Hepatic stellate cell (primary cell): ENCODE data around the gene SYT1.

ENCODE experiments used
- DNase-seq: peaks from one replicate; pipeline ENCODE4 v3.0.0; 2011; ENCODE audit warnings: low spot score

The SYT1 gene

GRCh38 chr12:79057540-79057939, 193.0 kb downstream of the SYT1 start:
- DNase-seq: no peak

DNA sequence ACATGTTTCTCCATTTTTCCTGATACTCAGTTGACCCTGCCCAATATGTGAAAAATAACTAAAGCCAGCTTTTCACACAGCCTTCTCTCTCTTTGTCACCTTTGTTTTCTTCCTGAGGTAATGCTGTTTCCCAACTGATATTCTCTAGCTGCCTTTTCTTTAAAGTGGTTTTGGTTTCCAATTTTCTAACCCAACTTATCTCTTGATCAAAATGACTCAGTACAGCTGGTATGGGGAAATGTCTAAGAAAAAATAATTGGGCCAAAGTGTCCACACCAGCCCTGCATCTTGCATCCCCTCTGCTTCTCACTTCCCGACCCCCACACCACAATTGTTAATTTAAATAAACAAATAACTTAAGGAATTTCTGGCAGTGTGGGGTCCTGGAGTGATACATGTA, 193.8 kb downstream of the SYT1 start:
- DNase-seq: peak; percentile 3

DNA sequence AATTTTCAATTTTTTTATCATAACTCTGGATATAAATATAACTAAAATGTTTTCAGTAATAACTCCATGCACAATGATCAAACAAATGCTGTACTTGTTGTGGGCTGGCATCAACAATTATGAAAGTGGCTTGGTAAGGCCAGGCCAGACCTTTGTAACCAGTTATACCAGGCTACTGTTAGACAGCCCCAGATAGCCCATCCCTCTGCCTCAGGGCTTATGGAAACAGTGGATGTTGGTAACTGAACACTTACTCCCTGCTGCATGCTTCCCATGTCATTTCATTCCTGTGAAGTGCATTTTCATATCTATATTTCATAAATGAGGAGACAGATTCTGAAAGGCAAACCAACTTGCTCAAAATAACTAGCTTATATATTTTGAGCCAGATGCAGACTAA, 195.0 kb downstream of the SYT1 start:
- DNase-seq: no peak

DNA sequence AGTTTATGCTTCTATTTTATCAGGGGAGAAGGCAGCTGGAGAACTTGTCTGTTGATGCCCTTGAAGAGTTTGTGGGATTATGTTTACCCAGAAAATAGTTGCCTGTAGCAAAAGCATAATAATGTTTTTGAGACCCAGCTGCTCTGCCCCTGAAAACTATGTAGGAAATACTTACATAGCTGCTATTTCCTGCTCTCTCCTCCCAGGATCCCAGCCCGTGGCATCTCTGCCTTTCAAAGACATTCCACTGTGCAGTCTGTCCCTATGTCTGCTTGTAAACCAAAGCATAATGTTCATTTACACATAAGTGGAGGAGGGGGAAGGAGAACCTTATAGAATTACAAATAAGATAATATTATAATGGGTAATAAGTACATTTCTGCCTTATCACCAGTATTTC, 198.7 kb downstream of the SYT1 start:
- DNase-seq: peak; percentile 2

GRCh38 chr12:79067977-79068376, 203.4 kb downstream of the SYT1 start:
- no peak for DNase-seq

DNA sequence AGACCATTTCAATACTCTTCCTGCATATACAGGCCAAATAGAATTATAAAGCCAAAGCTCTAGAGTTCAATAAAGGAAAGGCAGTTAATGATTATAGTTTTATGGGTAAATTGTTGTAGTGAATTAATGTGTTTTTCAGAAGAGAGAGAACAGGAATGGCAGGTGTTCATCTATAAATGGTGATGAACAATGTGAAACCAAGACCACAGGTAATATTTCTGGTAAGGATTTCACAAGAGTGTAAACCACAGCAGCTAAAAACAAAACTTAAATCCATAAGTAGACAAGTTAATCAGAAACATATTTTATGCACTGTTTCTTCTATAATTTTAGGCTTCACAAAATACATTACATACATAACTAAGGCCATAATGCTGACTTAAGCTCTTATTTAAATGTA, 204.4 kb downstream of the SYT1 start:
- DNase-seq: no peak

- no peak for DNase-seq
Measured at GRCh38 chr12:79071498-79071897, 206.9 kb downstream of the SYT1 start.

GRCh38 chr12:79073506-79073905, 208.9 kb downstream of the SYT1 start:
- DNase-seq: no peak

DNA sequence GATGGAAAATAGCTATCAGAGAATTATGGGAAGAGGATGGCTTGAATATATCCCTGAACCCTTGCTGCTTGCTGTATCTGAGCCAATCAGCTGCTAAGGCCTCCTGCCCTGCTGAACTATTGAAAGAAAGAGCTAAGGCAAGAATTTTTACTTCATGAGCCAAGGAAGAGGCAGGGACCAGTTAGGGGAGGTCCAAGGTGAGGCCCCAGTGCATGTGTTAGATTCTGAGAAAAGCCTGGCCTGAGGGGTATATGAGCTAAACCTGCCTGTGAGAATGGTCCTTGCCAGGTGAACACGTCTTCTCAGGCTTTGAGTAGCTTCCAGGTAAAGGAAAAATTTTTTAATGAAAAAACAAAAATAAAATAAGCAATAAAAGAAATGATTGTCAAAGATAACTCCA, 218.0 kb downstream of the SYT1 start:
- no peak for DNase-seq

DNA sequence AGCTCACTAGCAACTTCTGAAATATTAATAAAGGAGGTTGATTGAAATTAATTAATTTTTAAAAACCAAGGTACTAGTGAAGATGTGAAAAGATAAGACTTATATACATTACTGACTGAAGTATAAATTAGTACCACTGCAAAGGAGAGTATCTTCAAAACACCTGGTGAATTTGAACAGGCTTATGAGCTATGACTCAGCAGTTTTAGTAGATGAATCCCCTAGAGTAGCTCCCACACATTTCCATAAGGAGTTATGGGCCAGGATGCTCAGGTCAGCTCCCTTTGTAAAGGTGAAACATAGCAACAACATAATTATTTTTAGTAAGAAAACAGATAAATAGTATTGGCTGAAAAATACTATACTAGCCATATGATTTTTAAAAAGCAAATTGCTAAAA, 218.6 kb downstream of the SYT1 start:
- DNase-seq: no peak

- no peak for DNase-seq
Measured at GRCh38 chr12:79085106-79085682, 220.6 kb downstream of the SYT1 start.

- no peak for DNase-seq
Measured at GRCh38 chr12:79086541-79087296, 222.1 kb downstream of the SYT1 start.

- DNase-seq: no peak
Measured at GRCh38 chr12:79098530-79098929, 234.0 kb downstream of the SYT1 start.

DNA sequence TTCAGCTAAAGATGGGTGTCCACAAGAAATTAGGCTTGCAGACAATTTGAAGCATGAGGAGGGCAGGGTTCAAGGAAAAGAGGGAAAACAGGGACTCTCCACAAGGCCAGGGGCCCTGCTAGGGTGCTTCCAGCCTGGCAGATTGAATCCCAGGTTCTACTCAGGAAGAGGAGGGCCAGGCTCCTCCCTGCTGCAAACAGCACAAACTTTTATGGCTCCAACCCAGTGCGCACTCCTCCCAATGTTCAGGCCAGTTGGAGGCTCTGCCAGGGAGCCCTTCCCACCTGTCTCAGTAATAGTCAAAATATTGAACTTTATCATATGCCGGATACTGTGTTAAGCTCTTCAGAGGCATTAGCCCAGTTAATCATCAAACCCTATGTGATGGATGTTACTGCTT, 244.4 kb downstream of the SYT1 start:
- no peak for DNase-seq

DNA sequence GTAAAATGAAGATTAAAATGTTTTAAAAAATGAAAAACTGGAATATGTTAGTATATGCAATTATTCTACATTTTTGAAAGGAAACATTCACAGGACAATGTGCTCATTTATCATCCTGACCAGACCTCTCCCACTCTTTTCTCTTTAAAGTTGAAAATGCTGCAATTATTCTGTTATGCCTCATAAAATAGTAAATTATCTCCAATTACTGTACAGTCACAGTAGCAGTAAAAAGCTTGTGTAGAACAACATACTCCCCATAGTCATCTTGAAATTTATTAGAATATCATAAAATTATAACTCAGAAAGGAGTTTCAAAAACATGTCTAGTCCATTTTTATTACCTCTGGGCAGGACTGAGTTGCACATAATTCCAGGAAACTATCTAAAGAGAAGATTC, 250.3 kb downstream of the SYT1 start:
- DNase-seq: no peak

DNA sequence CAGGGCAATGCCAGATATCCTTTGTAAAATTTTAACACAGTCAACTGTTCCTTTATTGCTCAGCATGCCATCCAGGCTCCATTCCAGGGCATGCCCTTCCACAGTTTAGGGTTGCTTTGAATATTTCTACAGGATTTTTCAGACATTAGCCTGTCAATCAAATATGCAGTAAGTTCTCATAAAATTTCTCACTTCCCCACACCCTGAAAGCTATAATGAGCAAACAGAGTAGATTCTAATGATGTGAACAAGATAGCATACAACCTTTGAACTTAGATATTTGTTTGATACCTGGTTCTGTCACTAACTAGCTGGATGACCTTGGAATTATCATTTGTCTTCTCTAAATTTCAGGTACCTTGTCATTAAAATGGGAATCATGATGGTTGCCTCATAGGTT, 251.2 kb downstream of the SYT1 start:
- no peak for DNase-seq

GRCh38 chr12:79119796-79120195, 255.2 kb downstream of the SYT1 start:
- DNase-seq: no peak

GRCh38 chr12:79121486-79121885, 256.9 kb downstream of the SYT1 start:
- peak; percentile 1 for DNase-seq

- DNase-seq: no peak
Measured at GRCh38 chr12:79124385-79124784, 259.8 kb downstream of the SYT1 start.

DNA sequence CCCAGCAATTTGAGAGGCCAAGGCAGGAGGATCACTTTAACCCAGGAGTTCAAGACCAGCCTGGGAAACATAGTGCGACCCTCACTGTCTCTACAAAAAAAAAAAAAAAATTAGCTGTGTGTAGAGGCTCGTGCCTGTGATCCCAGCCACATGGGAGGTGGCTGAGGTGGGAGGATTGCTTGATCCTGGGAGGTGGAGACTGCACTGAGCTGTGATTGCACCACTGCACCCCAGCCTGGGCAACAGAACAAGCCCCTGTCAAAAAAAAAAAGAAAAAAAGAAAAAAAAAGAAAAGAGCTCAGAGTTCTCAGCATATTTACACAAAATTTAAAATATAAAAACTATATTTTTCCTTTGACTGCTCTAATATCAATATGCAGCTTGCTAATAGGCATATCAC, 260.8 kb downstream of the SYT1 start:
- no peak for DNase-seq

DNA sequence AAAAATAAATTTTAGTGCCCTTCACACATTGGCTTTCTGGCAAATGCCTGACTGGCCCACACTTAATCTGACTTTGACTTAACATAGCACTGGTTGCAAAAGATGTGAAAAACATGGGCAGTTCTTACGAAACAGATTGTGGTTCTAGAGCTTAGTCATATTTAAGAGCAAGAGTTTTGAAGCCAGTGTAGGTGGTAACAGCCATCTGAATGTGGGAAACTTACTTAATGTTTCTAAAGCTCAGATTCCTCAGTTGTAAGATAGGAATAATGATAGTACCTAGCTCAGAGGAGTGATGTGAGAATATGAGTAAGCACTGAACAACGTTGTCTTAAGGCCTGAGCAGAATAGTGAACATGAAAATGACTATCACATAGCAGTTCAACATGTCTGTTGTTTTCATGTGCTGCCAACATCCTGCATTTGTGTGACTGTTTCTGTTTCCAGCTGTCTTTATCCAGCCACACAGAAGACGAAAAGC, 262.7 kb downstream of the SYT1 start:
- peak; percentile 24 for DNase-seq

- no peak for DNase-seq
Measured at GRCh38 chr12:79128956-79129355, 264.4 kb downstream of the SYT1 start.

DNA sequence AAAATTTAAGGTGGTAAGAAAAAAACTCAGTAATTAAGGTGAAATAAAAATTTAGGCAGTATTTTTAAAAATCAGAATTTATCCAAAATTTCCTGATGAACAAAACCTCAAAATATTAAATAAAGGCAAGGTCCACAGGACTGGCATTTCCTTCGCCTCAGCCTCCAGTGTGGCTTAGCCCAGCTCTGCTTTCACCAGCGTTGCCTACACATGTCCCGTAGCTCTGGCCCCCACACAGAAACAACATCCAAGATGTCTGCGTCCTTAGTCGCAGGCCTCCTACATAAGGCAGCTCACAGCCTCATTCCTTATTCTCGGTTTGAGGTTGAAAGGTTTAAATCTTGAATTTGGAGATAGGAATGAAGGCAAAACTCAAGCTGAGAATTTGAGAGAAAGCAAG, 274.3 kb downstream of the SYT1 start:
- DNase-seq: no peak

DNA sequence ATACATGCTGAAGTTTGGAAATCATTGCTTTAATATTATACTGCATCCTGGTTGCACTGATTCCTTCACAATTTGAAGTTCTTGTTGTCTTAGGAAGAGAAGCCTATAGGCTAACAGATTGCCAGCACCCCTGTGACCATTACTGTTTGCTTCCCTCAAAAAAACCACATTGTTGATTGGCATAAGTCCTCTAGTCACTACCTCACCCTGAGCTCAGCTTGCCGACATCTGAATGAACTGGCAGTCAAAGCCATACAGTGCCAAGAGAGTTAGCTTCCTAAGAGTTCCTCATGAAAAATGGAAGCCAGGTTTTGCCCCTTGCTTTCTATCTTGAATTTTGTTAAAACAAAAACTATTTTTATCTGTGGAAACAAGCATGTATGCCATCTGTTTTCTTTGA, 276.1 kb downstream of the SYT1 start:
- DNase-seq: no peak
